Neural progenitor cell (in vitro differentiated cells): ENCODE measurements around the gene DLX4. TPM values are rescaled to one million over a fixed set of nuclear protein-coding genes. Genes with fewer than 3 reads are reported as not detected.

Experiments used
- DNase-seq: peaks from one replicate; pipeline ENCODE4 v3.0.0-alpha.2; 2016; ENCODE audit warnings: low spot score
- H2AFZ ChIP-seq: fragments of 200-600 bp; sonication (generic); replicated peaks from 2 replicates; pipeline ENCODE4 v1.6.1; 2016; ENCODE audit warnings: antibody characterized with exemption
- H3F3A ChIP-seq: fragments of 200-600 bp; sonication (generic); 2 replicates; pipeline ENCODE4 v1.6.1; 2016; ENCODE audit warnings: antibody characterized with exemption, low read depth
- H3K27ac ChIP-seq: fragments of 200-600 bp; sonication (generic); 2 replicates; pipeline ENCODE4 v1.5.1; 2016; ENCODE audit warnings: mild to moderate bottlenecking
- H3K27me3 ChIP-seq: fragments of 200-600 bp; sonication (generic); 2 replicates; pipeline ENCODE4 v1.6.1; 2016; ENCODE audit warnings: mild to moderate bottlenecking, moderate library complexity
- H3K36me3 ChIP-seq: fragments of 200-600 bp; sonication (generic); 2 replicates; pipeline ENCODE4 v1.5.1; 2016
- H3K4me1 ChIP-seq: fragments of 200-600 bp; sonication (generic); 2 replicates; pipeline ENCODE4 v1.6.1; 2016; ENCODE audit warnings: mixed run types
- H3K4me2 ChIP-seq: fragments of 200-600 bp; sonication (generic); 2 replicates; pipeline ENCODE4 v1.6.1; 2016
- H3K4me3 ChIP-seq: fragments of 200-600 bp; sonication (generic); 2 replicates; pipeline ENCODE4 v1.5.1; 2016
- H3K79me2 ChIP-seq: fragments of 200-600 bp; sonication (generic); 2 replicates; pipeline ENCODE4 v1.6.1; 2016; ENCODE audit warnings: low read depth
- H3K9ac ChIP-seq: fragments of 200-600 bp; sonication (generic); 2 replicates; pipeline ENCODE4 v1.6.1; 2016
- H3K9me3 ChIP-seq: fragments of 200-600 bp; sonication (generic); 2 replicates; pipeline ENCODE4 v1.5.1; 2016; ENCODE audit warnings: low read depth
- H4K20me1 ChIP-seq: fragments of 200-600 bp; sonication (generic); 2 replicates; pipeline ENCODE4 v1.6.1; 2016; ENCODE audit warnings: low read depth
- H3K27ac Mint-ChIP-seq: 3 replicates; pipeline ENCODE4 v1.8.0; 2021; ENCODE audit warnings: mixed read lengths
- H3K27me3 Mint-ChIP-seq: 2 replicates; pipeline ENCODE4 v1.8.0; 2022; ENCODE audit warnings: low read depth, mild to moderate bottlenecking, inconsistent platforms, moderate library complexity, mixed read lengths; ENCODE audit not compliant: insufficient read depth
- H3K36me3 Mint-ChIP-seq: 3 replicates; pipeline ENCODE4 v1.8.0; 2021; ENCODE audit warnings: mixed read lengths
- H3K4me1 Mint-ChIP-seq: 3 replicates; pipeline ENCODE4 v1.8.0; 2021; ENCODE audit warnings: mixed read lengths
- H3K4me3 Mint-ChIP-seq: 3 replicates; pipeline ENCODE4 v1.8.0; 2021; ENCODE audit warnings: mild to moderate bottlenecking, moderate library complexity, mixed read lengths
- H3K9me3 Mint-ChIP-seq: 3 replicates; pipeline ENCODE4 v1.8.0; 2020; ENCODE audit warnings: mixed read lengths
- EZH2 ChIP-seq: fragments of 200-600 bp; sonication (generic); IDR thresholded peaks from 2 replicates; pipeline ENCODE4 v1.6.1; 2017; ENCODE audit warnings: antibody characterized with exemption, mild to moderate bottlenecking, moderate library complexity
- EZH2phosphoT487 ChIP-seq: fragments of 200-600 bp; sonication (generic); IDR thresholded peaks from 2 replicates; pipeline ENCODE4 v1.6.1; 2017; ENCODE audit warnings: antibody characterized with exemption
- total RNA-seq: library from RNA; depleted of rRNA; stranded (reverse); fragments of >200 nt; gene quantifications from 2 replicates; pipeline ENCODE4 v1.2.3, GENCODE V29; 2015; ENCODE audit warnings: low replicate concordance
- TF ChIP-seq, protein P1 (sequence below): fragments of 200-600 bp; sonication (generic); IDR thresholded peaks from 2 replicates; pipeline ENCODE4 v1.5.1; 2017; ENCODE audit warnings: antibody characterized with exemption, mild to moderate bottlenecking

The DLX4 gene
- total RNA-seq, 1 donor from 2014 or later = not detected

DNA sequence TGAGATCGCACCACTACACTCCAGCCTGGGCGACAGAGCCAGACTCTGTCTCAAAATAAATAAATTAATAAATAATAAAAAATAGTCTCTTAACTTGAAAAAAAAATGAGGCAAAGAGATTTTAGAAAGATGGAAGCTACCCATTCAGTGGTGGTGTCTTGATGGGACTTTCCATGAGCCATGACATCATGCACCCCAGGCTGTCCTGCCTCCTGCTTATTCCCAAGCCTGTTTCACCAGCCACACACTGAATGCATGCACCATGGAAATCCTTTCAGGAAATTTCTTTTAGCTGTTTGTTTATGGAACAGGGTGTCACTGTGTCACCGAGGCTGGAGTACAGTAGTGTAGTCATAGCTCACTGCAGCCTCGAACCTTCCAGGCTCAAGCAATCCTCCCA, 34.9 kb downstream of the DLX4 start:
- Histone ChIP-seq H3F3A (no peaks in the 10 kb centered on the region), H3K27ac (no peak overlapping the region), H3K9me3 (no peaks in the 10 kb centered on the region), H3K36me3 (no peaks in the 10 kb centered on the region), H4K20me1 (no peaks in the 10 kb centered on the region), H3K9ac (no peak overlapping the region), H3K4me1 (no peaks in the 10 kb centered on the region), H3K4me3 (no peak overlapping the region), H3K79me2 (no peaks in the 10 kb centered on the region), H3K4me2 (no peak overlapping the region), H2AFZ (no peak overlapping the region), H3K27me3 (peaks cover 77% of the 10 kb centered on the region)
- no peaks in the 10 kb centered on the region for H3K36me3 Mint-ChIP-seq
- no peaks in the 10 kb centered on the region for H3K4me1 Mint-ChIP-seq
- no peak overlapping the region for H3K4me3 Mint-ChIP-seq
- TF ChIP-seq EZH2phosphoT487 = no peak
- no peak for TF ChIP-seq EZH2
- TF ChIP-seq, protein P1, sequence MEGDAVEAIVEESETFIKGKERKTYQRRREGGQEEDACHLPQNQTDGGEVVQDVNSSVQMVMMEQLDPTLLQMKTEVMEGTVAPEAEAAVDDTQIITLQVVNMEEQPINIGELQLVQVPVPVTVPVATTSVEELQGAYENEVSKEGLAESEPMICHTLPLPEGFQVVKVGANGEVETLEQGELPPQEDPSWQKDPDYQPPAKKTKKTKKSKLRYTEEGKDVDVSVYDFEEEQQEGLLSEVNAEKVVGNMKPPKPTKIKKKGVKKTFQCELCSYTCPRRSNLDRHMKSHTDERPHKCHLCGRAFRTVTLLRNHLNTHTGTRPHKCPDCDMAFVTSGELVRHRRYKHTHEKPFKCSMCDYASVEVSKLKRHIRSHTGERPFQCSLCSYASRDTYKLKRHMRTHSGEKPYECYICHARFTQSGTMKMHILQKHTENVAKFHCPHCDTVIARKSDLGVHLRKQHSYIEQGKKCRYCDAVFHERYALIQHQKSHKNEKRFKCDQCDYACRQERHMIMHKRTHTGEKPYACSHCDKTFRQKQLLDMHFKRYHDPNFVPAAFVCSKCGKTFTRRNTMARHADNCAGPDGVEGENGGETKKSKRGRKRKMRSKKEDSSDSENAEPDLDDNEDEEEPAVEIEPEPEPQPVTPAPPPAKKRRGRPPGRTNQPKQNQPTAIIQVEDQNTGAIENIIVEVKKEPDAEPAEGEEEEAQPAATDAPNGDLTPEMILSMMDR = no peak
- H3K27me3 Mint-ChIP-seq = peaks cover 21% of the 10 kb centered on the region
- H3K27ac Mint-ChIP-seq = no peak overlapping the region
- peaks cover 2% of the 10 kb centered on the region for H3K9me3 Mint-ChIP-seq
- no peak for DNase-seq

DNA sequence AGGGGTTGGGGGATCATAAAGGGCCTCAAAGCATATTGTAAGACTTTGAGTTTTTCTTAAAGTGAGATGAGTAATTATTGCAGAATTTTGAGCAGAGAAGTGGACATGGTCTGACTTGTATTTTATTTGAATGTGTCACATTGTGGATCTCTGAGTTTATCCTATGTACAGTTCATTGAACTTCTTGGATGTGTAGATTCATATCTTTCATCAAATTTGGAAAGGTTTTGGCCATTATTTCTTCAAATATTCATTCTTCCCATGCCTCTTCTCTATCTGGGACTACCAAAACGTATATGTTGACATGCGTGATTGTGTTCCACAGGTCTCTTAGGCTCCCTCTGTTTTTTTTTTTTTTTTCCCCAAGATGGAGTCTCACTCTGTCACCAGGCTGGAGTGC, 40.3 kb downstream of the DLX4 start:
- H3K4me3 Mint-ChIP-seq = no peak overlapping the region
- peaks cover 39% of the 10 kb centered on the region for H3K27me3 ChIP-seq
- H3K9me3 Mint-ChIP-seq = peaks cover 13% of the 10 kb centered on the region
- H3K4me2 ChIP-seq = no peak overlapping the region
- no peaks in the 10 kb centered on the region for H4K20me1 ChIP-seq
- H3K4me3 ChIP-seq = no peak overlapping the region
- H3K9ac ChIP-seq = no peak overlapping the region
- no peak overlapping the region for H3K27ac Mint-ChIP-seq
- H3K4me1 Mint-ChIP-seq = no peaks in the 10 kb centered on the region
- no peak for DNase-seq
- H3K27me3 Mint-ChIP-seq = peaks cover 8% of the 10 kb centered on the region
- no peaks in the 10 kb centered on the region for H3K9me3 ChIP-seq
- H3K79me2 ChIP-seq = no peaks in the 10 kb centered on the region
- H2AFZ ChIP-seq = no peak overlapping the region
- H3F3A ChIP-seq = no peaks in the 10 kb centered on the region
- TF ChIP-seq EZH2 = no peak
- H3K36me3 Mint-ChIP-seq = no peaks in the 10 kb centered on the region
- no peaks in the 10 kb centered on the region for H3K36me3 ChIP-seq
- no peak overlapping the region for H3K27ac ChIP-seq
- no peaks in the 10 kb centered on the region for H3K4me1 ChIP-seq

DNA sequence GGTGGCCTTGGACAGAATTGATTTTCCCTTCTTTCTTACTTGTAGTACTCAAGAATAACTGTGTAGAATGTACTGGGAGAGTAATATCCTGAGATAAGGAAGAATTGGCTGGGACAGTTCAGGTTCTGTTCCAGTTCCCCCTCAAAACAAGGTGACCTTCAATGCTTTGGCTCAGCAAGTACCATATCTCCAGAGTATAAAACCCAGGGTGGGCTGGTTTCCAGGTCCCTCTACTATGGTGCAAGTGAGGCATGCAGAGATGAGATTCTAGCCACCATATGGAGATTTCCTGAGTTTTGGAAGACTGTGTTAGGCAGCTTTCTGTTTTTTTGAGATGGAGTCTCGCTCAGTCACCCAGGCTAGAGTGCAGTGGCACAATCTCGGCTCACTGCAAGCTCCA, 44.1 kb downstream of the DLX4 start:
- Mint-ChIP-seq H3K27me3 (peaks cover 6% of the 10 kb centered on the region), H3K9me3 (peaks cover 15% of the 10 kb centered on the region), H3K4me3 (no peak overlapping the region), H3K27ac (no peak overlapping the region), H3K36me3 (no peaks in the 10 kb centered on the region), H3K4me1 (no peaks in the 10 kb centered on the region)
- H2AFZ ChIP-seq = no peak overlapping the region
- H3K9me3 ChIP-seq = no peaks in the 10 kb centered on the region
- no peak overlapping the region for H3K9ac ChIP-seq
- H3K79me2 ChIP-seq = no peaks in the 10 kb centered on the region
- H3F3A ChIP-seq = no peaks in the 10 kb centered on the region
- no peak overlapping the region for H3K27ac ChIP-seq
- no peaks in the 10 kb centered on the region for H3K36me3 ChIP-seq
- H4K20me1 ChIP-seq = no peaks in the 10 kb centered on the region
- H3K4me2 ChIP-seq = no peak overlapping the region
- peaks cover 21% of the 10 kb centered on the region for H3K27me3 ChIP-seq
- no peaks in the 10 kb centered on the region for H3K4me1 ChIP-seq
- TF ChIP-seq, protein P1 = no peak
- no peak overlapping the region for H3K4me3 ChIP-seq
- no peak for DNase-seq

DNA sequence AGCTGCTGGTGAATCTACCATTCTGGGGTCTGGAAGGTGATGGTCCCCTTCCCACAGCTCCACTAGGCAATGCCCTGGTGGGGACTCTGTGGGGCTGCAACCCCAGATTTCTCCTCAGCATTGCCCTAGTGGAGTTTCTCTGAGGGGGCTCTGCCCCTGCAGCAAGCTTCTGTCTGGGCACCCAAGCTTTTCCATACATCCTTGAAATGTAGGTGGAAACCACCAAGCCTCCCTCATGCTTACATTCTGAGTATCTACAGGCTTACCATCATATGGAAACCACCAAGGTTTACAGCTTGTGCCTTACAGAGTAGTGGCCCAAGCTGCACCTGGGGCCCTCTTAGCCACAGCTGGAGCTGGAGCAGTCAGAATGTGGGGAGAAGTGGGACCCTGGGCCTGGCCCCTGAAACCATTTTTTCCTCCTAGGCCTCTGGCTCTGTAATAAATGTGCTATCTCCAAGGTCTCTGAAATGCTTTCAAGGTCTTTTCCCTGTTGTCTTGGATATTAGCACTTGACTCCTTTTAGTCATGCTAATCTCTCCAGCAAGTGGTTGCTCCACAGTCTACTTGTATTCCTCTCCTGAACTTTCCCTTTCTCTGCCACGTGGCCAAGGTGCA, 45.6 kb downstream of the DLX4 start:
- H3K27me3 Mint-ChIP-seq = peaks cover 6% of the 10 kb centered on the region
- Histone ChIP-seq H3K27ac (no peak overlapping the region), H3K4me2 (no peak overlapping the region), H4K20me1 (no peaks in the 10 kb centered on the region), H2AFZ (no peak overlapping the region), H3K9ac (no peak overlapping the region), H3K36me3 (no peaks in the 10 kb centered on the region), H3K9me3 (no peaks in the 10 kb centered on the region), H3F3A (no peaks in the 10 kb centered on the region), H3K4me3 (no peak overlapping the region), H3K4me1 (no peaks in the 10 kb centered on the region), H3K79me2 (no peaks in the 10 kb centered on the region), H3K27me3 (peaks cover 9% of the 10 kb centered on the region)
- H3K4me3 Mint-ChIP-seq = no peak overlapping the region
- no peaks in the 10 kb centered on the region for H3K4me1 Mint-ChIP-seq
- DNase-seq = no peak
- TF ChIP-seq EZH2phosphoT487 (no peak), EZH2 (no peak)
- TF ChIP-seq, protein P1 = no peak
- peaks cover 12% of the 10 kb centered on the region for H3K9me3 Mint-ChIP-seq
- no peaks in the 10 kb centered on the region for H3K36me3 Mint-ChIP-seq
- no peak overlapping the region for H3K27ac Mint-ChIP-seq
